ENCODE data around the gene MALL.
"Not testable (repeated sequence)": the region's sequence is repeated elsewhere in the genome, so short reads cannot be mapped to it uniquely, and the experiment has no call there.

Gene MALL

GRCh38 chr2:110115291-110116032 is at the start of gene MALL:
Gene MALL (minus strand): TSS chr2:110115822. CDS start chr2:110115792, 30 bp downstream.
- peak within 1 kb of the TSS; percentile 37 for H3K4me3 ChIP-seq (ENCODE audit: low read depth, low read length)

- H3K4me3 ChIP-seq (ENCODE audit: low read depth, low read length): no peak overlapping the region
These were observed 41.7 kb upstream of the MALL start for GRCh38 chr2:110157153-110157793.

- H3K4me3 ChIP-seq (ENCODE audit: low read depth, low read length): not testable (repeated sequence)
These were observed 39.2 kb upstream of the MALL start for GRCh38 chr2:110154828-110155227.

- H3K4me3 ChIP-seq (ENCODE audit: low read depth, low read length): not testable (repeated sequence)
These were observed 38.6 kb upstream of the MALL start for GRCh38 chr2:110154188-110154587.

- no peak overlapping the region for H3K4me3 ChIP-seq (ENCODE audit: low read depth, low read length)
These were observed 37.8 kb upstream of the MALL start for GRCh38 chr2:110153416-110153815.

GRCh38 chr2:110152943-110153342 is 37.3 kb upstream of the MALL start:
- H3K4me3 ChIP-seq (ENCODE audit: low read depth, low read length): no peak overlapping the region

- no peak overlapping the region for H3K4me3 ChIP-seq (ENCODE audit: low read depth, low read length)
These were observed 34.0 kb upstream of the MALL start for GRCh38 chr2:110149330-110150220.

GRCh38 chr2:110146945-110147332 is 31.3 kb upstream of the MALL start:
- H3K4me3 ChIP-seq (ENCODE audit: low read depth, low read length): no peak overlapping the region

GRCh38 chr2:110146183-110146944 is 30.7 kb upstream of the MALL start:
- H3K4me3 ChIP-seq (ENCODE audit: low read depth, low read length): no peak overlapping the region

- H3K4me3 ChIP-seq (ENCODE audit: low read depth, low read length): no peak overlapping the region
These were observed 28.4 kb upstream of the MALL start for GRCh38 chr2:110143982-110144381.

- no peak overlapping the region for H3K4me3 ChIP-seq (ENCODE audit: low read depth, low read length)
These were observed 24.8 kb upstream of the MALL start for GRCh38 chr2:110140401-110140800.

GRCh38 chr2:110134025-110134424 is 18.4 kb upstream of the MALL start:
- no peak overlapping the region for H3K4me3 ChIP-seq (ENCODE audit: low read depth, low read length)

- H3K4me3 ChIP-seq (ENCODE audit: low read depth, low read length): no peak overlapping the region
These were observed 15.5 kb upstream of the MALL start for GRCh38 chr2:110131166-110131565.

- H3K4me3 ChIP-seq (ENCODE audit: low read depth, low read length): no peak overlapping the region
These were observed 15.1 kb upstream of the MALL start for GRCh38 chr2:110130757-110131156.

- no peak overlapping the region for H3K4me3 ChIP-seq (ENCODE audit: low read depth, low read length)
These were observed 11.3 kb upstream of the MALL start for GRCh38 chr2:110126906-110127305.

- H3K4me3 ChIP-seq (ENCODE audit: low read depth, low read length): no peak overlapping the region
These were observed 10.6 kb upstream of the MALL start for GRCh38 chr2:110126086-110126773.

- no peak overlapping the region for H3K4me3 ChIP-seq (ENCODE audit: low read depth, low read length)
These were observed 9.5 kb upstream of the MALL start for GRCh38 chr2:110124939-110125691.

- H3K4me3 ChIP-seq (ENCODE audit: low read depth, low read length): no peak overlapping the region
These were observed 8.6 kb upstream of the MALL start for GRCh38 chr2:110124038-110124825.

- no peak overlapping the region for H3K4me3 ChIP-seq (ENCODE audit: low read depth, low read length)
These were observed 6.0 kb upstream of the MALL start for GRCh38 chr2:110121592-110121991.

Measured in iPS-11a (cell line).